ENCODE measurements around the gene BCL2L1.
"Not testable (repeated sequence)": the region's sequence is repeated elsewhere in the genome, so short reads cannot be mapped to it uniquely, and the experiment has no call there.

BCL2L1 gene

DNA sequence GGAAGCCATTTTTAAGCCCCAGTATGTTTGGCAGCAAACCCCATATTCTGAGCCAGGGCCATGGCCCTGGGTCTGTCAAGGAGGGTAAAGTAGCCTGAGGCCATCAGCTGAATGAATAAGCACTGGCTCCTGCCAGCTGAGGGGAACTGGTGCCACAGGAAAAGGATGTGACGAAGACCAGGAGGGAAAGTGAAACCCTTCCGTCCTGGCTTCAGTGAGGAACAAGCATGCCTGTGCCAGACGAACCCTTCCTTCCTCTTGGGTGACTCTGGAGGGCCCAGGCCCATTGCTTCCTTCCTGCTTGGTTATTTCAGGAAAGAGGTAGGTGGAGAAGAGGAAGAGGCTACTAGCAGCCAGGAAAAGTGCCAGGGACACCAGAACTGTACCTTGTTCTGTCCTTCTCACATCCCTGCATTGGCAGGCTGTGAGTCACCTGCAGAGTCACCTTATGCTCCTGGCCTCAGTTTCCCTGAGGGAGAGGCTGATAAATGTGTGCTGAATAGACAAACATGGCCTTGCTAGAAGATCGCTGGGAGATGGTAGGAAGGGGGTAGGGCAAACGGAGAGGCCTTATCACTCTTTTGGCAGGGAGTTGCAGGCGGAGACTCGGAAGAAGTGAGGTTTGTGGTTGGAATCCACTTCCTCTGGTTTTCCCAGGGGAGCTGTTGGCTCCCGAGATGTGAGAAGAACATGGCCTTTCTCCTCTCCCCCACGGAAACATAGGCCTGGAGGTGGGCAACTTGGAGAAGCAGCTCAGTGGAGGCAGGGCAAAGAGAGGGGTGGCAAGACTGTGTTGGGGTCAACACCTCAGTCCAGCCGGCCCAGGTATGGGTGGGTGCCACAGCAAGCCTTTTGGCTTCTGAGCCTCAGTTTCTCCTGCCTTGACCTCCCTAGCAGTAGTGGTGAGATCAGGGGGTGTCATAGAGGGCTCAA lies 47.5 kb downstream of the BCL2L1 start:
- peak; percentile 66 for DNase-seq (ENCODE audit: low read depth in 2 of 2)

DNA sequence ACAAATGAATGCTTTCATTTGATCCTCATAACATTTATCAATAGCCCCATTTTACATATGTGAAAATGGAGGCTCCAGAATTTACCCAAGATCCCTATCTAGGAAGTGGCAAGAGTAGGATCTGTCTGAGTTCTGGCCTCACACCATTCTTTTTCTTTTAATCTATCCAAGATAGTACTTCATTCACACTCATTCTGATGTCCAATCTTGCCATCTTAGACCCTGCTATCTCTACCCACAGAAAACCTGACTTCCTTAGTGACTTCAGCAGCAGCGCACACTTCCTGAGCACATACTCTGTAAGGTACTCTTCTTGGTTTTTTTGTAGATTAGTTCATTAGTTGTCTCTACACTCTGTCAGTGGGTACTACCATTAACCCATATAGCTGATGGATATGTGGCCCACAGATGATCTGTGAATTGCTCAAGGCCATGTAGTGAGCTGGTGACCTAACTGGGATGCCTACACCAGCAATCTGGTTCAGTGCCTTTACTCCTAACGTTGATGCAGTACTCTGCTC lies 48.7 kb downstream of the BCL2L1 start:
- DNase-seq (ENCODE audit: low read depth in 2 of 2): no peak

DNA sequence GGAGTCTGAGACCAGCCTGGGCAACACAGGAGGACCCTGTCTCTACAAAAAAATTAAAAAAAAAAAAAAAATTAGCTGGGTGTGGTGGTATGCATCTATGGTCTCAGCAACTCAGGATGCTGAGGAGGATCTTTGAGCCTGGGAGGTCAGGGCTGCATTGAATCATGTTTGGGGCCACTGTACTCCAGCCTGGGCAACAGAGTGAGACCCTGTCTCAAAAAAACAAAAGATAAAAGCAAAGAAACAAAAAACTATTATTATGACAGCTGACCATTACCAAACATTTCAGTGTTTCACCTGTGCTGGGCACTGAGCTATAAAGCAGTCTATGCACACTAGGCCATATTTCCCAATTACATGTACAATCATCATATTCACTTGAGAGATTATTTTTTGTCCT lies 49.2 kb downstream of the BCL2L1 start:
- no peak for DNase-seq (ENCODE audit: low read depth in 2 of 2)

DNA sequence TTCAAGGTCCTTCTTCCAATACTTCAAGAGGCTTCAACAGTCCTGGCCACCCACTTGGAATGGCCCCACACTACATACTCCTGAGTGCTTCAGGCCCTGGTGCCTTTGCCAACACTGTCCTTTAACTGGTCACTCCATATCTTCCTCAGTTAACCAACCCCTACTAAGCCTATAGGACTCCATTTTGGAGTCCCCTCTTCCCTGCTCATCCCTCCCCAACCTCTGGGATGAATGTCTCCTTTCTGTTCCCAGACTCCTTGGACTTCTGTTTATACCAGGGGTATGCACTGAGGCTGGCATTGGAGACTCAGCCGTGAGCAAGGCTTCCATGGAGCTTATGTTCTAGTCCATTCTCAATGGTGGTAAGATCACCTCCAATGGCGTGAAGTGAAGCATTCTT lies 51.3 kb downstream of the BCL2L1 start:
- DNase-seq (ENCODE audit: low read depth in 2 of 2): no peak

DNA sequence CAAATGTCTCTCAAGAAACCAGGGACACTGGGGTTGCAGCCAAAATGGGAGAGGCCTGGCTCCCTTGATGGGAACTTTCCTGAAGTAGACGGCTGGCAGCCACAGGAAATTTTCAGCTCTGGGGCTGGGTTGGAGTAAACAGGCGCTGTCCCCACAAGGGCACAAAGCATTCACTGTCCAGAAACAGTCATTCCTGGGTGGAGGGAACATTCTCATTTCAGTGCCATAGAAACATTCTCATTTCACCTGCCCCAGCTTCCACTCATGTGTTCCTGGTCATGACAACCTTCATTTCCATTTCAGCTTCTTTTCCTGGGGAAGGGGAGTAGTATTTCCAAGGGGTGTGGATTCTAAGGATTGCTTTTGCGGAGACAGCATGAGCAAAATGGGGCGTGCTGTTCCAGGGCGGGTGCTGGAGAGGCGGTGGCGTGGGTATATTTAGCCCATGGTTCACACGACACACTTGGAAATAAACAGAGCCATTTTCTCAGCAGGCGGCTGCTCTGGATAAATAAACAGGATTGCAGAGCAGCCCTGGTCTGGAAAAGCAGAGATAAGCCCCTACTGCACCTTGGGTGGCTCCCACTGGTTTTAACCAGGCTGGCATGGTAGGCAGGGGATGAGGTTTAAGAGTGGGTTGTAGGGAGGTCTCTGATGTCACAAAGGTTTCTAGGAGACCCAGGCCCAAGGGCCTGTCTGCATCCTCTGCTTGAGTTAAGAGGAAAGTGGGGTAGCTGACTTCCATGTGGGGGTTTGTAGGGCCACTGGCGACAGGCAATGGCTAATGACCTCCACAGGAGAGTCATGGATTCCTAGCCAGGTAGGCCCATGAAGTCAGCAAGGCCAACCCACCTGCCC lies 52.1 kb downstream of the BCL2L1 start:
- DNase-seq (ENCODE audit: low read depth in 2 of 2): no peak

DNA sequence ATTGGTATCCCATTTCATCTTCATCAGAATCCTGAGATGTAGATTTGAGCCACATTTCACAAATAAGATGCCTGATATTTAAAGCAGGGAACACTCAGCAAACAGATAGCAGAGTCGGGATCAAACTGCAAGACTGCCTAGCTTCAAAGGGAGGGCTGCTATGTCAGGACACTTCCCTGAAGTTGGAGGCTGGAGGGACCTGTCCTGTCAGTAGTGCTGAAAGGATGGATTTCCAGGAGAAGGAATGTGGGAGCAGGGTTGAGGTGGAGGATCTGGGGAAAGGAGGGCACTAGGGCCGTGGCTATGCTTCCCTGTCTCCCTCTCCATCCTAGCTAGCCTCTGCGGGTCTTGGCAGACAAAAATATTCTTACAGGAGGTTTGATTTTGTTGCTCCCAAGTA lies 52.8 kb downstream of the BCL2L1 start:
- DNase-seq (ENCODE audit: low read depth in 2 of 2): no peak

DNA sequence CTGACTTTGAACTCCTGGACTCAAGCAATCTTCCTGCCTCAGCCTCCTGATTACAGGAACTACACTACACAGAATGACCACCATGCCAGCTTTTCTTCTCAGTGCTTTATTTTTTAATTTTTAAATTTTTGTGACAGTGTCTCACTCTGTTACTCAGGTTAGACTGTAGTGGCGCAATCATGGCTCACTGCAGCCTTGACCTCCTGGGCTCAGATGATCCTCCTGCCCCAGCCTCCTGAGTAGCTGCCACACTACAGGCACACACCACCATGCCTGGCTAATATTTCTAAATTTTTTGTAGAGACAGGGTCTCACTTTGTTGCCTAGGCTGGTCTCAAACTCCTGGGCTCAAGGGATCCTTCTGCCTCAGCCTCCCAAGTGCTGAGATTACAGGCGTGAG lies 53.7 kb downstream of the BCL2L1 start:
- not testable (repeated sequence) for DNase-seq (ENCODE audit: low read depth in 2 of 2)

DNA sequence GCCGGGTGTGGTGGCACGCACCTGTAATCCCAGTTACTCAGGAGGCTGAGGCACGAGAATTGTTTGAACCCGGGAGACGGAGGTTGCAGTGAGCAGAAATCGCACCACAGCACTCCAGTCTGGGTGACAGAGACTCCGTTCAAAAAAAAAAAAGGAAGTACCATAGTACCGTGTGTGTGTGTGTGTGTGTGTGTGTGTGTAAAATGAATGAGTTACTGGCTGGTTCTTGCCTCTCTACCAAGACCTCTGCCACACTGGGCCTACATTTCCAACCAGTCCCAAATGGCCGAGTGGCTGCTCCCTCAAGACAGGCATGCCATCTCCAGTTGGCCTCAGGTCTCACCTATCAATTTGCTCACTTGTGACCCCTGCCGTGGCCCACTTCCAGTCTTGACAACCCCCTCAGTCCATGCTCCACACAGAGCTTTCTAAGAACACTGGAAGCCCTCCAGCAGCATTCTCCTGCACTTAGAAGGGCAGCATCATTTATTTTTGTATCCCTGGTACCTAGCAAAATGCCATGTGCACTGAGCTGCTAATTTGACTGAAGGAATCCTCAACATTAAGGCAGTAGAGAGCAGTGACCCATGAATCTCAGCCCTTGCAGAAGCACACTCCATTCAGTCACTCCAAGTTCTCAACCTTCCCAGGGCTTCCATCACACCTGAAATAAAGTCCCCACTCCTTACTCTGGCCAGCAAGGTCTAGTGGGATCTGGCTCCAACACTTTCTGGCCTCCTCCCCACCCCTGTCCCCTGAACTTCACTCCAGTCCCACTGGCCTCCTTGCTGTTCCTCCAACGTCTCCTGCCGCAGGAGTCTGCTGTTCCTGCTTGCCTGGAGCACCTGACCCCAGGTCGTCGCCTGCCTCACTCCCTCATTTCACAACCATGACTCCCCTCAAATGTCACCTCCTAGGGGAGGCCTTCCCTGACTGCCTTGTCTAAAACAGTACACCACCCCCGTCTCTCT lies 55.1 kb downstream of the BCL2L1 start:
- no peak for DNase-seq (ENCODE audit: low read depth in 2 of 2)

DNA sequence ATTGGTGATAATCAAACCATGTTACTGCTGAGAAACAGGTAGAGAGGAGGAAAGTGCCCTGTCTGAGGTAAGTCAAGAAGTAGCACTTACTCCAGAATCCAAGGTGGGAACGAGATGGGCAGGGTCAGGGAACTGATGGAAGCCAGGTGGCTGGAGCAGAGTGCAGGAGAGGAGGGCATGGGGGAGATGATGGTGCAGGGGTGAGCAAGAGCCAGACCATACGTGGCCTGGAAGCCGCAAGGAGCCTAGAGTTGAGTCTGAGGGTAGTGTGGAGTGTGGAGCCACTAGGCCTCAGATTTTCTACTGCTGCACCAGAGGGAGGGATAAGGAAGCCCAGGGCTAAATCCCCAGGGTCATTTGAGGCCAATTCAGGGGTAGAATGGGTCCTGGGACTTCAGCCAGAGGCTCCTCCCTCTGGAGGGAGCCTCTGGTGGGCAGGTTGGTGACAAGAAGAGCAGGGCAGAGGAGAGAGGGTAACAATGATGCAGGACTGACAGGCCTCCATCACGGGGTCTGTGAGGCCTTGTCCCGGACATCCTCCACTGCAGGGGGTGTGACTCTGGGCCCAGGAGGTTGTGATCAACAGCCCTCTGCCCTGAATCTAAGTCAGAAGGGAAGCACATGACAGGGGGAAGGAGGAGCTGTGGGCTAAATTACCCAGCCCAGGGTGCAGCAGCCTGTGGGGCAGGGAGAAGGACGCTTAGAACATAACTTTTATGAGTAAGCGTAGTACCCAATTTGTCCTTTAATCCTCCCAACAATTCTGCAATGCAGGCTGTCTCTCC lies 56.2 kb downstream of the BCL2L1 start:
- no peak for DNase-seq (ENCODE audit: low read depth in 2 of 2)

DNA sequence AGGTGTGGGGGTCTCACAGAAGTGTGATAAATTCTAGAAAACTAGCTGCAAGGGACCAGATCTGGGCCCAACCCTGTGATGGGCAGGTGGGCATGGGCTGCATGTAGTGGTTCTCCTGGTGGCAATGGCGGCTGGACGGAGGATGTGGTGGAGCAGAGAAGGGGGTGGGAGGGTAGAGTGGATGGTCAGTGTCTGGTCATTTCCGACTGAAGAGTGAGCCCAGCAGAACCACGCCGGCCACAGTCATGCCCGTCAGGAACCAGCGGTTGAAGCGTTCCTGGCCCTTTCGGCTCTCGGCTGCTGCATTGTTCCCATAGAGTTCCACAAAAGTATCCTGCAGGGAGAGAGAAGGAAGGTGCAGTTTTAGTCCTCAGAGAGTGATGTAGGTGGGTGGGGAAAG lies 56.9 kb downstream of the BCL2L1 start:
- DNase-seq (ENCODE audit: low read depth in 2 of 2): no peak

DNA sequence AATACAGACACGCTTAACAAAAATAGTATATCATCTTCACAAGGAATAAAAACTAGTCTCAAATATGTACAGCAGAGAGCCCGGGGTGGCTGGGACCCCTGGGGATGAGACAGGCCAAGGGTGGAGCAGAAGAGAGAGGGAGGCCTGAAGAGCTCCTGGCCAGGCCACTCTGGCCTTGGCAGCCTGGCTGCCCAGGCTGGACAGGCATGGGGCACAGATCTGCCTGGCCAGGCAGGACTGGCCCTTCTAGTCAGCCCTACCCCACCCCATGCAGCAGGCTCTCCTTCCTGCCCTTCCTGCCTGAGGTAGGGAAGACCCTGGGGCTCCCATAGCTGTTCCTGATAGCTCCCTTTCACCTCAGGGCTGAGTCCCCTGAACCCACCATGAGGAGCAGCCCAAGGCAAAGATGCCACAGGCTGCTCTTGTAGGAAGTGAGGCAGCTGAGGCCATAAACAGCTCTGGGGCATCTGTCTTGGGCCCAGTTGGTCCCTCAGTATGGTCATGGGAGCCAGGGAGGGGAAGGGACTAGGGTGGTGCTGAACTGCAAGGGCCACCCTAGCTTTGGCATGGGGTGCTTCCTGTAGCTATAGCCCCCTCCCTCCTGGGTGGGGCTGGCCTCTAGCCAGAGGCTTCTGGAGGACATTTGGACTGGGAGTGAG lies 57.8 kb downstream of the BCL2L1 start:
- no peak for DNase-seq (ENCODE audit: low read depth in 2 of 2)

DNA sequence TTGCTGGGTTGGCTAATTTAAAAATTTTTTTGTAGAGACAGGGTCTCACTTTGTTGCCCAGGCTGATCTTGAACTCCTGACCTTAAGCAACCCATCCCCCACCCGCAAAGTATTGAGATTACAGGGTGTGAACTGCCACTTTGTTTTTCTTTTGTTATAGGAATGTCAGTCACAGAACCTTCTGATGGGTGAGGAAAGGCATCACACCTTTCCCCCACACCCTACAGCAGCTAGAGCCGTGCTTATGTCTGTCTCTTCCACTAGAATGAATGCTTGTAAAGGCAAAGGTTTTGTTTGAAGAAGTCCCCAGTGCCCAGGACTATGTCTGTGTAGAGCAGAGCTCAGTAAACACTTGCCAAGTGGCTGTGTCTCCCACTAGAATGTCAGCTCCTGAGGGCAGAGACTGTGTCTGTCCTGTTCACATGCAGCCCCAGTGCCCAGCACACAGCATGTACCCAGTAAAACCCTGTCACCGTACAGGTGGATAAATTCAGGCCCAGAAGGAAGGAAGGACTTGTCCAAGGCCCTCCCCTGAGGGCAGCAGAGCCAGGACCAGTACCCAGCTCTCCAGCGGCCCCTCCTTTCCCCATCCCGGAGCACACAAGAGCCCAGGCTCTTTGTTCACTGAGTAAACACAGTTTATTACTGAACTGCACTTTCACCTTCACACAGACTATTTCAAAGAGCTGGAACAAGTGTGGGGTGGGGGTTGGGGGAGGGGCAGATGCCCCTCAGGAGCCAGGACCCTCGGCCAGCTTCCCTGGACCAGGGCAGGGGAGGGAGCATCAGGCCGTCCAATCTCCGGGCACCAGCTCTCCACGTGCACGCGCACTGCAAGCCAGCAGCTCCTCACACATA lies 58.6 kb downstream of the BCL2L1 start:
- no peak for DNase-seq (ENCODE audit: low read depth in 2 of 2)

DNA sequence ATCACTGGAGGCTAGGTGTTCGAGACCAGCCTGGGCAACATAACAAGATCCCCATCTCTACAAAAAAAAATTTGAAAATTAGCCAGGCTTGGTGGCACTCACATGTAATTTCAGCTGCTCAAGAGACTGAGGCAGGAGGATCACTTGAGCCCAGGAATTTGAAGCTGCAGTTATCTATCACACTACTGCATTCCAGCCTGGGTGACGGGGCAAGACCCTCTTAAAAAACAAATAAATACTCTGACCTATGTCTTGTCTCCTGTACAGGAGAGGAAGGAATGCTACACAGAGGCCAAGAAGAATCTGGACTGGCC lies 59.2 kb downstream of the BCL2L1 start:
- DNase-seq (ENCODE audit: low read depth in 2 of 2): no peak

DNA sequence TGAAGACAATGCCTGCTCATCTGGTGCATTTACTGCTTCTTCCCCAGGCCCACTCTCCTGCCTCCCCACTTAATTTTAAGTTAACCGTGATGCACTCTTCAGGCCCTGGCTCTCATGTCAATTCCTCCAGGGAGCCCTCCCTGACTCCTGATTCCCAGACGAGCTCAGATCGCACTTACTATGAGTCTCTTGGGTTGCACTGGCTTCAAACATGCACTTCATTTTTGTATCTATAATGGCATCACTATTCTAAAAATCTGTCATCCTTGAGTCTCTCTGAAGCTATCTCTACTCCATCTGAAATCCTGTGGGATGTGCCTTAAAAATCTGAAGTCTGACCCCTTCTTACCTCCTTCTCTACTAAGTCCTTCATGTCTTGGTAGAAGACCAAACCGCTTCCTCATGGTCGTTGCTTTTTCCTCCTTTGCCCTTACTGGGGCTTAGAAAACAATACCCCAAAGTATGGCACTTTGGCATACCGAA lies 60.3 kb downstream of the BCL2L1 start:
- DNase-seq (ENCODE audit: low read depth in 2 of 2): no peak

DNA sequence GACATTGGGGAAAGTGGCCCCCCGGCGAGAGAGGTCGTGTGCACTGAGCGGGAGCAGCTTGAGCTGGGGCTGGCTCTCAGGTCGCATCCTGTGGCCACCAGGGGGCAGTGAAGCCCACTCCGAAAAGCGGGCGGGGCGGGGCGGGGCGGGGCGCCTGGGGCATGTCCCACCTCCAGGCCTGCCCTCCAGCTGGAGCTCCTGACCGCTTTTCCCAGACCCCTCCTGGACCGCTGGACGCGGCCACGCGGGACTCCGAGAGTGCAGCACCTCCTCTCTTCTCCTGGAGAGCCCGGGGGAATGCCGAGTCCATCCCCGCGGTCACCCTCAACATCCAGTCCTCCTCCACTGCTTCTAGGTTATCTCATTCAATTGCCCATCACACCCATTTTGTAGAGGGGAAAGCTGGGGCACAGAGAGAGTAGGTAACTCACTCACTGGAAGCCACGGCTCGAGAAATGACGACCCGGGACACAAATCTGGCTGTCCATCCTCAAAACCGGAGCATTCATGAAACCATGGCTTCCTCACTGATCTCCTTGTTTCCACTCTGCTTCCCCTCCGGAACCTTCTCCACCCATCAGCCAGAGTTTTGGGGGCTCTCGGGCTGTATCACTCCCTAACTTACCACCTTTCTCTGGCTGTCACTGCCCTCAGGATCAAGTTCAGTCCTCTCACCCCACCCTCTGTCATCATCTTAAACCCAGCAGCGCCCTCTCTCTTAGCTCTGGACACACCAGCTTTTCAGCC lies 60.9 kb downstream of the BCL2L1 start:
- DNase-seq (ENCODE audit: low read depth in 2 of 2): peak; percentile 23 to 26

DNA sequence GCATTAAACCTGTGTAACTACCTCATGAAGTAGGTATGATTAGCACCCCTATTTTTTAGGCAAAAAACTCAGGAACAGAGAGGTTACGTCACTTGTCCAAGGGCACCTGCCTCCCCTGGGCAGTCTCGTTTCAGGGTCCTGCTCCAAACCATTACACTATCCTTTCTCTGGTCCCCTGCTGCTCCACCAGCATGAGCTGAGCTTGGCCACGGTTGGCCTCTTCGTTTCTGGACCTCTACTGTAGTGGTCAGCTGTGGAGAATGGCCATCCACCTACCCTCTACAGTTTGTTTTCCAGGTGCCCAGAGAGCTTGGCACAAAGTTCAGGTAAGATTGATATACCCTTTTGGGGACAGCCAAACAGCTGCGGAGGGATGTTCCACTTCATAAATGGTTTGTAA lies 68.1 kb downstream of the BCL2L1 start:
- DNase-seq (ENCODE audit: low read depth in 2 of 2): no peak

DNA sequence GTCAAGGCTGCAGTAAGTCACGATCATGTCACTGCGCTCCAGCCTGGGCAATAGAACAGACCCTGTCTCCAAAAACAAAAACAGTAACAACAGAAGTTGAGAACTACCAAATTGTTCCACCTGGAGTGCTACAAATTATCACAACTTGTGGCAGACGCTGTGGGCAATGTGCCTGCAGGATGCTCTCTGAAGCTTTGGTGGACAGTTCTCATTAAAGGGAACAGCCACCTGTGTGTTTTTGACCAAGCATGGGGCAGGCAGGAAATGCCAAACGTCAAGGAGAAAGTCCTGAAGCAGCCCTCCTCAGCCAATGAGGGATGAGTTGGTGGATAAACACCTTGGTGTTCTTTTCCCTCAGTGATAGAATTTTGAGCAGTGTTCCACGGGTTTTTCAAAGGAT lies 69.1 kb downstream of the BCL2L1 start:
- no peak for DNase-seq (ENCODE audit: low read depth in 2 of 2)

DNA sequence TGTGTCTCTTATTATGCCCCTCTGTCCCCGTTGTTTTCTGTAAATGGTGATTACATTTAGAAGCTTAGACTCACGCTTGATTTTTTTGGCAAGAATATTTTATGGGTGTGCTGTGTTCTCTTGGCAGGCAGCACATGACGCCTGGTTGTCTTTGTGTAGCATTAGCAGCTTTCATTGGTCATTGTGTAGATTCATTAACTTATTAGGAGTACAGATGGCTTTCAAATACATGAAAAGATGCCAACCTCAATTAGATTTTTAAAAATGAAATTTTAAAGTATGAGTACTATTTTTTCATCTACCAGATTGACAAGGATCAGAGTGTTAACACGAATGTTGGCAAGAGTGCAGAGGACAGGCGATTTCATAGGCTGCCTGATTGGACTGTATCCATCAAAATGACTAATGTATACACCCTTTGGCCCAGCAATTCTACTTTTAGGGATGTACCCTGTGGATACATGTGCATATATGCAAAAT lies 69.7 kb downstream of the BCL2L1 start:
- DNase-seq (ENCODE audit: low read depth in 2 of 2): peak; percentile 38 to 42

Measured in fibroblast of skin of left quadriceps (primary cell).